ES-I3 (cell line): ENCODE data around the gene ADCY2.

Experiments
- H3K36me3 ChIP-seq: 2 replicates; pipeline ENCODE4 v1.6.1; 2013; ENCODE audit warnings: mild to moderate bottlenecking, low read length, control low read depth, moderate library complexity; ENCODE audit not compliant: insufficient read depth
- H3K4me1 ChIP-seq: 2 replicates; pipeline ENCODE4 v1.6.1; 2013; ENCODE audit warnings: mild to moderate bottlenecking, control low read depth, low read length; ENCODE audit not compliant: insufficient read depth
- H3K9ac ChIP-seq: 2 replicates; pipeline ENCODE4 v1.6.1; 2013; ENCODE audit warnings: low read depth, mild to moderate bottlenecking, low read length, moderate library complexity
- H3K9me3 ChIP-seq: 2 replicates; pipeline ENCODE4 v1.6.1; 2013; ENCODE audit warnings: mild to moderate bottlenecking, low read length, moderate library complexity; ENCODE audit not compliant: control insufficient read depth, insufficient read depth

ADCY2 gene

GRCh38 chr5:7533941-7534340 is 138.0 kb downstream of the ADCY2 start:
- Histone ChIP-seq H3K9ac (no peak overlapping the region), H3K9me3 (0 out of 2 replicates have a peak, but pooled peaks cover 3% of the 10 kb centered on the region), H3K4me1 (no peaks in the 10 kb centered on the region), H3K36me3 (no peaks in the 10 kb centered on the region; the same call in 1 of the 2 replicates)

GRCh38 chr5:7534505-7534904 is 138.6 kb downstream of the ADCY2 start:
- Histone ChIP-seq H3K36me3 (no peaks in the 10 kb centered on the region), H3K9ac (no peak overlapping the region), H3K4me1 (peaks cover 4% of the 10 kb centered on the region; the same call in 1 of the 2 replicates), H3K9me3 (0 out of 2 replicates have a peak, but pooled peaks cover 3% of the 10 kb centered on the region)

- Histone ChIP-seq H3K4me1 (peaks cover 17% of the 10 kb centered on the region), H3K9me3 (no peaks in the 10 kb centered on the region), H3K36me3 (no peaks in the 10 kb centered on the region), H3K9ac (no peak overlapping the region)
These were observed 141.6 kb downstream of the ADCY2 start for GRCh38 chr5:7537573-7537972.

- Histone ChIP-seq H3K4me1 (peaks cover 17% of the 10 kb centered on the region), H3K9ac (no peak overlapping the region), H3K9me3 (no peaks in the 10 kb centered on the region), H3K36me3 (no peaks in the 10 kb centered on the region)
These were observed 143.6 kb downstream of the ADCY2 start for GRCh38 chr5:7539571-7539970.

- no peaks in the 10 kb centered on the region for H3K9me3 ChIP-seq
- peaks cover 17% of the 10 kb centered on the region for H3K4me1 ChIP-seq
- H3K9ac ChIP-seq = no peak overlapping the region
- H3K36me3 ChIP-seq = no peaks in the 10 kb centered on the region
These were observed 145.0 kb downstream of the ADCY2 start for GRCh38 chr5:7540736-7541485.

GRCh38 chr5:7541898-7542297 is 146.0 kb downstream of the ADCY2 start:
- H3K4me1 ChIP-seq = peaks cover 17% of the 10 kb centered on the region
- H3K9ac ChIP-seq = no peak overlapping the region
- no peaks in the 10 kb centered on the region for H3K36me3 ChIP-seq
- H3K9me3 ChIP-seq = no peaks in the 10 kb centered on the region

- no peaks in the 10 kb centered on the region for H3K9me3 ChIP-seq
- no peak overlapping the region for H3K9ac ChIP-seq
- no peaks in the 10 kb centered on the region for H3K4me1 ChIP-seq
- no peaks in the 10 kb centered on the region; the same call in 1 of the 2 replicates for H3K36me3 ChIP-seq
These were observed 150.6 kb downstream of the ADCY2 start for GRCh38 chr5:7546555-7546954.

GRCh38 chr5:7548596-7548995 is 152.7 kb downstream of the ADCY2 start:
- Histone ChIP-seq H3K9me3 (no peaks in the 10 kb centered on the region), H3K4me1 (no peaks in the 10 kb centered on the region), H3K36me3 (no peaks in the 10 kb centered on the region; the same call in 1 of the 2 replicates), H3K9ac (no peak overlapping the region)

GRCh38 chr5:7565559-7565958 is 169.6 kb downstream of the ADCY2 start:
- Histone ChIP-seq H3K9ac (no peak overlapping the region), H3K9me3 (no peaks in the 10 kb centered on the region), H3K36me3 (no peaks in the 10 kb centered on the region; the same call in 1 of the 2 replicates), H3K4me1 (no peaks in the 10 kb centered on the region; the same call in 1 of the 2 replicates)

- H3K9me3 ChIP-seq = no peaks in the 10 kb centered on the region
- H3K4me1 ChIP-seq = no peaks in the 10 kb centered on the region
- H3K36me3 ChIP-seq = no peaks in the 10 kb centered on the region
- no peak overlapping the region for H3K9ac ChIP-seq
These were observed 180.2 kb downstream of the ADCY2 start for GRCh38 chr5:7576023-7576715.

- Histone ChIP-seq H3K9ac (no peak overlapping the region), H3K9me3 (no peaks in the 10 kb centered on the region), H3K36me3 (no peaks in the 10 kb centered on the region), H3K4me1 (no peaks in the 10 kb centered on the region)
These were observed 181.4 kb downstream of the ADCY2 start for GRCh38 chr5:7577381-7577780.

GRCh38 chr5:7578071-7578470 is 182.1 kb downstream of the ADCY2 start:
- no peaks in the 10 kb centered on the region for H3K9me3 ChIP-seq
- no peak overlapping the region for H3K9ac ChIP-seq
- no peaks in the 10 kb centered on the region for H3K36me3 ChIP-seq

GRCh38 chr5:7584749-7585148 is 188.8 kb downstream of the ADCY2 start:
- H3K9ac ChIP-seq = no peak overlapping the region
- H3K9me3 ChIP-seq = no peaks in the 10 kb centered on the region
- H3K36me3 ChIP-seq = no peaks in the 10 kb centered on the region
- no peaks in the 10 kb centered on the region; the same call in 1 of the 2 replicates for H3K4me1 ChIP-seq

More at GRCh38 chr5:7578071-7578470, 182.1 kb downstream of the ADCY2 start:
- no peaks in the 10 kb centered on the region for H3K4me1 ChIP-seq

- Histone ChIP-seq H3K9ac (no peak overlapping the region), H3K9me3 (no peaks in the 10 kb centered on the region), H3K4me1 (no peaks in the 10 kb centered on the region; the same call in 1 of the 2 replicates), H3K36me3 (no peaks in the 10 kb centered on the region)
These were observed 189.9 kb downstream of the ADCY2 start for GRCh38 chr5:7585807-7586206.

GRCh38 chr5:7586480-7586879 is 190.5 kb downstream of the ADCY2 start:
- H3K9ac ChIP-seq = no peak overlapping the region
- H3K9me3 ChIP-seq = no peaks in the 10 kb centered on the region
- no peaks in the 10 kb centered on the region; the same call in 1 of the 2 replicates for H3K4me1 ChIP-seq
- no peaks in the 10 kb centered on the region for H3K36me3 ChIP-seq
